Frontal cortex (tissue), 4 donors: ENCODE data around the gene OTULINL. TPM values are rescaled to one million over a fixed set of nuclear protein-coding genes. Genes with fewer than 3 reads are reported as not detected.

Experiments used
- DNase-seq, 2 donors: peaks; one replicate each; pipeline ENCODE4 v3.0.0; 2012; ENCODE audit warnings: low spot score in 2 of 2
- FAIRE-seq: peaks from 2 replicates; lab custom pipeline; 2012; peaks lifted over from hg19 to GRCh38; lab: Jason Lieb, UNC
- total RNA-seq: library from RNA; depleted of rRNA; stranded (reverse); fragments of >200 nt; gene quantifications from one replicate; pipeline ENCODE4 v1.2.3, GENCODE V29; 2014
- donor health status: control.
- donor health status: control.
- donor health status: control.

The OTULINL gene
- total RNA-seq, 1 donor from 2014 or later = 18.8 TPM

DNA sequence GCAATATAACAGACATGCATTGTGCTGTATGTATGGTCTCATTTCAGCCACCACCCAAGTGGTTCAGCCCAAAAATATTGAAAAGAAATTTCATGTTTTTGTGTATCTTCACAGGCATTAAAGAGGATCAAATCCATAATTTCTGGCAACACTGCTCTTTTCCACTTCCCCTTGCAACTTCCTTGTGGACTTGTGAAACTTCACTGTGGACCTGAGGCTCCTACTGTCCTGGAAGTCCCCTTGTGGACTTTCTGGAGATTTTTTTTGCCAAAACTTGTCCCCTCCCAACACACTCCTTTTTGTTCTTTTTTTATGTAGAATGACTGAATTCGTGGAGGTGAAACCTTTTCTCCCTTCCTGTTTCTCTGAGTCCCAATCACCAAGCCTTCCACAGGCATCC lies 14.3 kb downstream of the OTULINL start:
- FAIRE-seq = no peak
- DNase-seq = no peak

DNA sequence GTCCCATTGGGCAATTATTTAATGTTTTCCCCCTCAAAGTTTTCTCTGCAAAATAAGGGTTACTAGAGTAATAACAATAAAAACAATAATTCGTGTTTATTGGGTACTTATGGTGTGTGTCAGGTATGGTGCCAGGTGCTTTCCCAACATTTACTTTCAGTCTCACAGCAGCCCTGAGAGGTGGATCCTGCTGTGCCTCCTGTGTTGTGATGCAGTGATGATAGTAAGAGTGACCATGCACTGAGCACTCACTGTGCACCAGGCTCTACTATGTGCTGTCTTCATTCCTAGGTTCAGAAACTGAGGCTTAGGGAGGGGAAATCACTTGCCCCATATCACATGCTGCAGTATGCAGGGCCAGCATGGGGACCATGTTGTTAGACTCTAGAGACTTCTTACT lies 15.5 kb downstream of the OTULINL start:
- no peak for DNase-seq
- no peak for FAIRE-seq

DNA sequence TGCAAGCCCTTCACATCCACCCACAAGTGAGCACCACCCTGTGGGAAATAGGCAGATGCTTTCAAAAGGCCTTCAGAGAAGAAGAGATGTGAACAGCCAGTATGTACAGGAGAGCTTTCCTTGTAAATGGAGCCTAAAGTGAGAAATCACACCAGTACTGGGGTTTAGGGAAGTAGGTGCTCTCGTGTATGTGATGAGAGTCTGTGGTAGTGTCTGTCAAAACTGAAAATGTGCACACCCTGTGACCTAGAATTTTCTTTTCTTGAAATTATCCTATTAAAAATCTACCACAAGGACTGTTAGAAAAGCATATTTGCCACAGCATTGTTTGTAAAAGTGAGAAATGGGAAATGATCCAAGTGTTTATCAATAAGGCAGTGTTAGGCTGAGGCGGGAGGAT lies 16.6 kb downstream of the OTULINL start:
- FAIRE-seq = no peak

DNA sequence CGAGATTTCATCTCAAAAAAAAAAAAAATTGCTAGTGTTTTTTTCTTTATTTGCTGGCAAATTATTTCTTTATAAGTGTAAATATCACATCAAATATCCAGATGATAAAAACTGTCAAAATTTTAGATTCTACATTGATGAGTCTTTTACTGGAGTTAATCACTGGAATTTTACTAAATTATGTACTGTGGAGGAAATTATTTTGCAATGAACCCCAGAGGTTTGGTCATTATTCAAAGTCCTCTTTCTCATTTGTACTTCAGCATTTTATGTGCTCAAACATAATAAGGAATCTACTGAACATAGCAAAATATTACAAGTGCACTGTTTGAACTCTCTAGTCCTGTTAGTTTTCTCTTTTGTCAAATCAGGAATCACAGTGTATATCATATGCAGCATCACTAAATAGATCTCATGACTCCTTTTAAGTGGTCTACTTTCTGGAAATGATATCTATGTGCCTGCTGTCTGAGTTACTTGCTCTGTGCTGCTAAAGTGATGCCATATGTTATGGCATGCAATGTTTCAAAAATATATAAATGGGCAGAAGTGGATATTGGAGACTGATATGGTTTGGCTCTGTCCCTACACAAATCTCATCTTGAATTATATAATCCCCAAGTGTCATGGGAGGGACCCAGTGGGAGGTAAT lies 18.0 kb downstream of the OTULINL start:
- FAIRE-seq = no peak
- no peak for DNase-seq

More for the DNA sequence above, 16.6 kb downstream of the OTULINL start:
- no peak for DNase-seq

DNA sequence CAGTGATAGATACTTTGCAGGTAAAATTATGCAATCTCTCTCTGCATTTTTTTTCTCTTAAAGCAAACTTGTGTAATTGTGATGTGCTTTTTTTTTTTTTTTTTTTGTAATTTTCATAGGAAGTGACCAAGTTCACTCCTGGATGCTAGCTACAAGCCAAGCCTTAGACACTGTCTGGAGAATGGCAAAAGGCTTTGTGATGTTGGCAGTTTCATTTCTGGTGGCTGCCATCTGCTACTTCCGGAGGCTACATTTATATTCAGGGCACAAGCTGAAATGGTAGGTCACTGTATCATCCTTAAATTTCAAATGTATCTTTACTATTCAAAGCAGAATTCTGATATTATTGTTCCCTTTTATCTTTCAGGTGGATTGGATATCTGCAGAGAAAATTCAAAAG lies 19.3 kb downstream of the OTULINL start:
- no peak for FAIRE-seq

DNA sequence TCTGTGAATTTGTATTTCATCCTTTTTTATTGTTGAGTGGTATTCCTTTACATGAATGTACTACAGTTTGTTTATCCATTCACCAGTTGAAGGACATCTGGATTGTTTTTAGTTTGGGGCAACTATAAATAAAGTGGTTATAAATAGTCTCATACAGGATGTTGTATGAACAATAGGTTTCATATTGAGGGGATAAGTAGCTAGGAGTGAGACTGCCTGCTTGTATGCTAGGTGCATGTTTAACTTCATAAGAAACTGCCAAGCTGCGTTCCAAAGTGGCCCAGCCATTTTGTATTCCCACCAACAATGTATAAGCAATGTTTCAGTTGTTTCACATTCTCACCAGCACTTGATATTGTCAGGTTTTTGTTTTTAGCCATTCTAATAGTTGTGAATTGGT lies 21.5 kb downstream of the OTULINL start:
- no peak for DNase-seq
- FAIRE-seq = no peak

More for the DNA sequence above, 19.3 kb downstream of the OTULINL start:
- no peak for DNase-seq

DNA sequence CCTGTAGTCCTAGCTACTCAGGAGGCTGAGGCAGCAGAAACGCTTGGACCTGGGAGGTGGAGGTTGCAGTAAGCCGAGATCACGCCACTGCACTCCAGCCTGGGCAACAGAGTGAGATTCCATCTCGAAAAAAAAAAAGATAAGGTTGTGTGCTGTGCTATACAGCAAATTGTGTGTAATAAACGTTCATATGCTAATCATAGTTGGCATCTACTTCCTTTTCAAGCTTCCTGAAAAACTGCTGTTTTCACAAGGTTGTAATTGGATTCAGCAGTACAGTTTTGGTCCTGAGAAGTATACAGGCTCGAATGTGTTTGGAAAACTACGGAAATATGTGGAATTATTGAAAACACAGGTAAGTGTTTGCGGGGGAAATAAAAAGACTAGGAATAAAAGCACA lies 25.5 kb downstream of the OTULINL start:
- no peak for FAIRE-seq
- DNase-seq = no peak

DNA sequence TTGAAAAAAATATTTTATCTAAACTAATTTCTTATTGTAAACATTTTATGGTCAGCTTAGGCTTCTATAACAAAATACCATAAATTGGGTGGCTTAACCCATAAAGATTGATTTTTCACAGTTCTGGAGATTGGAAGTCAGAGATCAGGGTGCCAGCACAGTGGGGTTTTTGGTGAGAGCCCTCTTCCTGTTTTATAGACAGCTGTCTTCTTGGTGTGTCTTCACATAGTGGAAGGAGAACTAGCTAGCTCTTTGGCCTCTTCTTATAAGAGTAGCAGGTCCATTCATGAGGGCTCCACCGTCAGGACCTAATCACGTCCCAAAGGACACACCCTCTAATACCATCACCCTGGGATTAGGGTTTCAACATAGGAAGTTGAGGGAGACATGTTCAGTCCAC lies 26.6 kb downstream of the OTULINL start:
- no peak for FAIRE-seq
- DNase-seq = no peak

DNA sequence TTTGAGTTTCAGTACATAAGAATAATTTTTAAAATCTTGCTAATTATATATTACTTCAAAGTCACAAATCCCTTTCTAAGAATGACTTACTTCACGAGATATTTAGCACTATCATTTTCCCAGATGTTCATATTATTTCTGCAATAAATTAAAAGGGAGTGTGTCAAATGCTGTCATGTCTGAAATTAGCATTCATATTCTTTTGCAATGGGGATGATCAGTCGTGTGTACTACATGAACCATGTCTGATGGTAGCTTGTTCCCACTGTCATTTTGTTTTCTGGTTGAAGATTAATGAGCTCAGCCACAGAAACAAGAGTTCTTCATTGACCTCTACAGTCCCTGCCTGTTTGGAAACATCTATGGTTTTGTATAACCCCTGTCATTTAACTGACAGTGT lies 30.1 kb downstream of the OTULINL start:
- DNase-seq (no peak), FAIRE-seq (no peak)

DNA sequence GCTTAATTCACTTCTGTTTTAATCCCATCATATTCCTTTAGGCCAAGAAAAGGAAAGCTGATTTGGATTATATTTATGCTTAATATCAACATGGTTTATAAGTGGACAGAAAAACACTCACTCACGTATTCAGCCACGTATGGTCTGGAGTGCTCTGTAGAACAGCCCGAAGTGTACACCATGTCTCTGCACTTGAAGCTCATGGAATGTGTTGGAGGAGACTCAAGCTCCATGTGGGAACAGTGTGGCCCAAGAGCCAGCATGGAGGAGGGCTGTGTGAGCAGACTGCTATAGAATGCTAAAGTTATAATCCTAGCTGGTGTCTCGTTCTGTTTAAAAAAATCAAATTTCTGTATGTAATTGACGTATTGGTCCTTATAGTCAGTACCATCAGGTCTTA lies 32.9 kb downstream of the OTULINL start:
- no peak for FAIRE-seq
- no peak for DNase-seq

DNA sequence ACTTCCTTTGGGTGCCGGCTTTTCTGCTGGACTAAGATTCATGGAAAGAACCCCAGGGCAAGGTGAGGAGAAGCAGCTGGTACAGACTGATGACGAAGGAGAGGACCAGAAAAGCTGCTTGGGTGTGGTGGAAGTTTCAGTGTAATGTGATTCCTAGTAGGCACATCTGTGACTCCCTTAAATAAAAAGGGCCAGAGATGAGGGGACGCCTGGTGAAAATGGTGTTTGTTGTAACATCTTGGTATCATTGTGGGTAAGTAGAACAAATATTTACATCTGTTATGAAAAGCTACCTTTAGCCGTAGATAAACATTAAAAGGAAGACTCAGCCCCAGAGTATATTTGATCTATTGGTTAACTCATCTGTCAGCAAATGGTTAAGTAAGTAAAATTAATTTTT lies 33.8 kb downstream of the OTULINL start:
- FAIRE-seq (no peak), DNase-seq (no peak)

DNA sequence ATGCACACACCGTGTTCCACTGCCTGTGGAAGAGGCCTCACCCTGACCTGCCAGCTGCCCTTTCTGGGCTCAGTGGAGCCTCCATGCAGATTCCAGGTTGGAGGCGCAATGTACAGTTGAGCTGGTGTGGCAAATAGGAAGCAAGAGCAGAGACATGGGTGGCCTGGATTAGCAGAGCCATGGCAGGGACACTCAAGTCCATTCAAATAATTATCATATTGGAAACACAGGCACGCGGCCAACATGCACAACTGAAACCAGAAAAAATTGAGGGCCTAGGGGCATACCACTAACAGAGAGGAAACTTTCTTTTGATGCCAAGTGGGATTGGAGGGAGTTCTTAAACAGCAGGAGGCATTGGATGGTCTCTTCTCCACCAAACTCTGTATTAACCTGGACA lies 35.8 kb downstream of the OTULINL start:
- no peak for FAIRE-seq
- no peak for DNase-seq

DNA sequence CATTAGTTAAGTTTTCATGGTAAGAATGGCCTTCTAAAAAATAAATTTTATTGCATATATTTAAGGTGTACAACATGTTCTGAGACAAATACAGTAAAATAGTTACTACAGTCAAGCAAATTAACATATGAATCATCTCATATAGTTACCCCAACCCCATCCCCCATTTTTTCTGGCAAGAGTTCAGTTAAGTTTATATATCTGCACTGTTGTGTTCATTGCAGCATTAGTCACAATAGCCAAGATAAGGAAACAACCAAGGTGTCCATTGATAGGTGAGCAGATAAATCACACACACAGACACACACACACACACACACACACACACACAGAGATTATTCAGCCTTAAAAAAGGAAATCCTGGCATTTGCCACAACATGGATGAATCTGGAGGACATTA lies 45.7 kb downstream of the OTULINL start:
- no peak for FAIRE-seq
- no peak for DNase-seq

DNA sequence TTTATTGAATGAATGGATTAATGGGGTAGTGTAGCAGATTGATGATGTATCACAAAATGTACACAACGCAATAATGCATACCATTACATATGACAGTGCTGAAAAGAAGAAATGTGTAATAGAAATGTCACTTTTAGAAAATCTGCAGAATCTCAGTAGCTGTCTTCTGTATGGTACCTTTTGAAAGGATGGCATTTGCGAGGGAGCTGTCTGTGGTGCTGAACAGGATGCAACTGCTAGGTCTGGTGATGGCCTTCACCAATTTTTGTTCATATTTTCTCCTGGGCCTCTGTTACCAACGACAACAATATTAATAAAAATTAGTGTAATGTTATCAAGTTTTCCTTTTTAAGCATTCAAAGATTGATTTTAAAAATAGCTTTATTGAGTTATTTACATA lies 46.8 kb downstream of the OTULINL start:
- DNase-seq = no peak
- no peak for FAIRE-seq

DNA sequence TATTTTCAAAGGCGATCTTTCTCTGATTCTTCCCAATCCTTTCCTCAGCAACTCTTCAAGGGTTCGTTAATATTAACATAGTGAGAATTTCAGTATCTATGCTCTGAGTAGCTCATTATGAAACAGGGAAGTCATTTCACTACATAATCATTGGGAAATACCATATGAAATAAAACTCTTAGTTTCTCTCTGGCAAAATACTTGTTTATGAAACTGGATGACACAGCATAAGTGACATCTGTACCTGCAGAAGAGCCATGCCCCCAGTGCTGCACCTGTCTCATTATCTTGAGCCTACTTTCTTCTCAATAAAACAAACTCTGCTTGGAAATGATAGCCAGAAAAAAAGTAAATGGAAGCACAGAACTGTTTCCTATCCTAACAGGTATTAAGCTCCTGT lies 49.1 kb downstream of the OTULINL start:
- DNase-seq = no peak

DNA sequence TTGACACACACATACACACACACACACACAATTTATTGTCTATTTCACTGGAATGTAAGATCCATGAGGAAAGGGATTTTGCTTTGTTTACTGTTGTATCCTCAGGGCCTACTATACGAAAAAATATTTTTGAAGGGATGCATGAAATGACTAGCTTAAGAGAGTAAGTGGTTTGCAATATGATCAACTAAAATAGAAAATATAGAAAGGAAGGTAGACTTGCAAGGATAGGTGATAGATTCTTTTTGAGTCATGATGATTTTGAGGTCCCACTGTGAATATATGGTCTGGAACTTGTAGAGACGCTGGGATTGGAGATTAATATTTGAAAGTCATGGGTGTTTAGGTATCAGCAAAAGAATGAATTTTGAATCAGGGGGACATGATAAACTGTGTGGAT lies 54.1 kb downstream of the OTULINL start:
- FAIRE-seq (no peak), DNase-seq (no peak)

More for the DNA sequence above, 49.1 kb downstream of the OTULINL start:
- FAIRE-seq = no peak

DNA sequence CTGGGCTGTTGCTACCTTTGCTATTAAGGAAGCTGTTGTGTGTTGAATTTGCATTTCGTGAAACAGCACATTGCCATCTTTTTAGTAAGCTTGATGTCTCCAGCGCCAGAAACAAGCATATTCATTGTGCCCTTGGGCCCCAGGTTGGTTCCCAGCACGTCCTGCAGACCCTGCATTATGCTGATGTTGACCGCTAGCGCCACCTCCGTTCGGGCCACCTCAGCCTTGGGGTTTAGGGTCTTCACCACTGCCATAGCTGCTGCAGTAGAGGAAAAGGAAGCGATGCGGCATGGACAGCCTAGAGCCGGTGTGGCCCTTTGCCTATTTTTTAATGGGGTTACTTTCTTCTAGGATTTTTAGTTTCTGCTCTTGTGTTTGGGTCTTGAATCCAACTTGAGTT lies 59.2 kb downstream of the OTULINL start:
- no peak for FAIRE-seq
- DNase-seq = no peak

DNA sequence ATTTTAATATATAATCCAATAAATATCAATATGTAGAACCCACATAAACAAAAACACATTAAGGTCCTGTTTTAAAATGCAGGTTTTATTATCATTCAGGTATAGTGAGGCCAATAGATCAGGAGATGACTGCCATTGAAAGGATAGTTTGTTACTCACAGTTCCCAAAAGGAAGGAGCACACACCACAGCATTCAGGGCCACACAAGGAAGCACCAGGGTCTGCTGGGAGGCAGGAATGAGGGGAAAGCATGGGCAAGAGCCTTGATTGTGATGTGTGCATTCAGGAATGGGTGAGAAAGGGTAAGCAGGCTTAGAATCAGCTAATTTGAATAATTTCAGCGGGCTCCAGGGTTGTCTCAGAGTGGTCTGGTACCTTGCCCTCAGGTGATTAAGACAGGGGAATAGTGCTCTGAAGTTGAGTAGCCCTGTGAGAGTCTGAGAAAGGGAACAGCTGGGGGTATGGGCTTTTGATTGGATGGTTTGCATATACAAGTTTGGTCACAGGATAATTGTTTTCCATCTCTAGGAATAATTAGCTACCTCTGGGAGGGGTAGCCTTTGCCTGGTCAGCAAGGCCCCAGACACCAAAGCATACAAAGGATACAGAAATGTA lies 63.1 kb downstream of the OTULINL start:
- FAIRE-seq (no peak), DNase-seq (no peak)

DNA sequence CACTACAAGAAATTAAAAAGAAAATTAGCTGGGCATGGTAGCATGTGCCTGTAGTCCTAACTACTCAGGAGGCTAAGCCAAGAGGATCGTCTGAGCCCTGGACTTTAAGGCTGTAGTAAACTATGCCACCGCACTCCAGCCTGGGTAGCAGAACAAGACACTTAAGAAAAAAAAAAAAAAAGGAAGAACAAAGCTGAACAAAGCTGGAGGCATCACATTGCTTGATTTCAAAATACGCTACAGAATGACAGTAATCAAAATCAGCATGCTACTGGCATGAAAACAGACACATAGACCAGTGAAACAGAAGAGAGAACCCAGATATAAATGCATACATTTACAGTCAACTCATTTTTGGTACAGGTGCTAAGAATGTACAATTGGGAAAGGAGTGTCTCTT lies 68.5 kb downstream of the OTULINL start:
- DNase-seq (no peak), FAIRE-seq (no peak)

DNA sequence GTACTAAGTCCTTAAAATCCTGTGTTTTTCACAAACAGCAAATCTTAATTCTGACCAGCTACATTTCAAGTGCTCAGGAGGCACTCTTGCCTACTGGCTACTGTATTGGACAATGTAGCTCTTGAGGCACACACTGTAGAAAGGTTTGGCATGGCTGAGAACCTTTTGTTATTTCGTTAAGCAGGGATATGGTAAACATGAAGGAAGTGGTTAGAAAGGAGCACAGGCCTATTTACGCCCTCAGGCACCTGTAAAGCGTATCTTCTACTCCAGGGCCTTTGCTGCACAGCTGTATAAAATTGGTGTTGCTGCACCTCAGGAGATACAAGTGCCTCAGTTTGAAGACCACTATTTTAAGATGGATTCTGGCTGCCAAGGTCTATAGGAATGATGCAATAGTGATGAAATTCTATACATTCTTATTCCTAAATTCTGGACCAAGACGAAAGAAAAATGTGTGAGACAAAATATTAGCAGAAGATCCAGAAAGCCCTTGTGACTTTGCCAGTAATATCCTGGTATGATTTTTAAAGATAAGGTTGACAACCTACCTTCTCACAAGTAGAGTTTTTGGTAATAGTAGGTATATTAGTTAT lies 73.7 kb downstream of the OTULINL start:
- FAIRE-seq (no peak), DNase-seq (no peak)

DNA sequence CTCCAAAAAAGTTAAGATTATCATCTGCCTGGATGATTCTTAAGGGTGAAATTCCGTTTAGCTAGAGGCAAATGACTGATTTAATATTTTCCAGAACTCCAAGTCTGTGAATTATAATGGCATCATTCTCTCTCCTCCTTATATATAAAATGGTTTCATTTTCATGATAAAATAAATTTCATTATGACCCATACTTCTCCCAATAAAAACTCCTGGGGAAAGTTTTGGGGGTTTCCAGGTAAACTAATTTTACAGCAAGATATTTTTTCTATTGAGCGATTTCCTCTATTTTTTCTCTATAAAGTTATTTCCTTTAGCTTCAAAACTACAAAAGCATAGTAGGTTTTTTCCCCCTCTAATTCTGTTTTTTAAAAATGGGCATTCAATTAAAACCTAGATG lies 75.3 kb downstream of the OTULINL start:
- FAIRE-seq (no peak), DNase-seq (no peak)
